Osteoblast (primary cell): ENCODE measurements around the gene KRTAP21-1. TPM values are rescaled to one million over a fixed set of nuclear protein-coding genes. Genes with fewer than 3 reads are reported as not detected.

ENCODE experiments used
- DNase-seq: peaks from one replicate; pipeline ENCODE4 v3.0.0; 2011; ENCODE audit warnings: low spot score, mixed read lengths; ENCODE audit not compliant: insufficient read length; ENCODE audit errors: missing footprints
- H2AFZ ChIP-seq: 2 replicates; pipeline ENCODE4 v1.6.0; 2011; ENCODE audit warnings: mild to moderate bottlenecking, low read length
- H3K27ac ChIP-seq: 2 replicates; pipeline ENCODE4 v1.5.1; 2011; ENCODE audit warnings: mild to moderate bottlenecking, low read depth, low read length, moderate library complexity
- H3K27me3 ChIP-seq: 2 replicates; pipeline ENCODE4 v1.6.0; 2012; ENCODE audit warnings: mild to moderate bottlenecking, control low read depth, inconsistent platforms, low read length, moderate library complexity; ENCODE audit not compliant: insufficient read depth
- H3K36me3 ChIP-seq: 2 replicates; pipeline ENCODE4 v1.5.1; 2011; ENCODE audit warnings: mild to moderate bottlenecking, low read length, control low read depth, moderate library complexity; ENCODE audit not compliant: insufficient read depth
- H3K4me1 ChIP-seq: 2 replicates; pipeline ENCODE4 v1.5.1; 2011; ENCODE audit warnings: mild to moderate bottlenecking, low read length, control low read depth, moderate library complexity; ENCODE audit not compliant: insufficient read depth
- H3K4me2 ChIP-seq: 2 replicates; pipeline ENCODE4 v1.6.0; 2011; ENCODE audit warnings: mild to moderate bottlenecking, low read length; ENCODE audit not compliant: insufficient read depth
- H3K4me3 ChIP-seq: fragments of 200-600 bp; sonication (generic); 3 replicates; pipeline ENCODE4 v1.5.1; 2012; ENCODE audit warnings: mild to moderate bottlenecking, low read length, inconsistent platforms; ENCODE audit not compliant: insufficient read depth
- H3K79me2 ChIP-seq: 2 replicates; pipeline ENCODE4 v1.6.0; 2012; ENCODE audit warnings: mild to moderate bottlenecking, low read length, control low read depth, inconsistent platforms; ENCODE audit not compliant: insufficient read depth
- H3K9me3 ChIP-seq: 2 replicates; pipeline ENCODE4 v1.5.1; 2011; ENCODE audit warnings: low read depth, low read length, control low read depth
- H4K20me1 ChIP-seq: 2 replicates; pipeline ENCODE4 v1.6.0; 2012; ENCODE audit warnings: mild to moderate bottlenecking, low read length, control low read depth; ENCODE audit not compliant: insufficient read depth
- total RNA-seq: library from RNA; depleted of rRNA; stranded (reverse); fragments of >200 nt; gene quantifications from 2 replicates; pipeline ENCODE4 v1.2.3, GENCODE V29; 2012
- TF ChIP-seq, protein P1 (sequence below): IDR thresholded peaks from 2 replicates; pipeline ENCODE4 v1.5.1; 2011; ENCODE audit warnings: mild to moderate bottlenecking, low read depth, low read length, moderate library complexity; ENCODE audit errors: extremely low read depth

Gene KRTAP21-1
- total RNA-seq, 1 donor = not detected

DNA sequence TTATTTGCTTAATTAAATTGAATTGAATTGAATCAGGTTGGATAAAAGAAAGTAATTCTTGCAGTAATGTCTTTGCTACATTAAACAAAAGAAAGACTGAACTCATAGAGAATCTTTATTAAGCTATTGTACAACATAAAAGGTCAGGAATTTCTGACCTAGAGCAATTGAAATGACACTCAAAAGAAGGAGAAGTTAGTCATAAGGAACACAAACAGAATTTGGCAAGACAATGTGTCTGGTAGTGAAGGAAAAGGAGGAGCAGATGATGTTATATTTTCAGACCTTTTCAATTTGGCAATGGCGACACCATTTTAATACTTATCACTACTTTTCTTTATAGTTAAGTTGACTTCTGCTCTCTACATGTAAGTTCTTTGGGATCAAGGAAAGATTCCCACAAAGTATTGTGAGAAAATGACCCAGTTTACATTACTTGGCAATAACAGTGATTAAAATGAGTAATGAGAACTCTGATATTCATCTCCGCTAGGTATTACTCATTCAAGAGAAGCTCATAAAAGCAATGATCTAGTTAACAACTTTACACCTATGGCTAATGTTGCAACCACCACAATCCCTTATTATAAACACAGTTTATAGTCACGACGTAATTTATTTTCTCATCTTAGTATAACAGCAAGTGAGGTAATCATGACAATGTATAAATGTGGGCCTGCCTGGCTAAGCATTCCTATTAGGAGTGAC is 14.7 kb upstream of the KRTAP21-1 start:
- no peak overlapping the region for H3K27ac ChIP-seq
- DNase-seq = no peak
- H3K4me3 ChIP-seq = no peak overlapping the region
- H3K4me1 ChIP-seq = no peaks in the 10 kb centered on the region
- H3K27me3 ChIP-seq = no peaks in the 10 kb centered on the region
- H3K79me2 ChIP-seq = no peaks in the 10 kb centered on the region
- no peaks in the 10 kb centered on the region for H3K36me3 ChIP-seq
- no peaks in the 10 kb centered on the region for H4K20me1 ChIP-seq
- H2AFZ ChIP-seq = no peak overlapping the region
- no peak overlapping the region for H3K4me2 ChIP-seq
- TF ChIP-seq, protein P1, sequence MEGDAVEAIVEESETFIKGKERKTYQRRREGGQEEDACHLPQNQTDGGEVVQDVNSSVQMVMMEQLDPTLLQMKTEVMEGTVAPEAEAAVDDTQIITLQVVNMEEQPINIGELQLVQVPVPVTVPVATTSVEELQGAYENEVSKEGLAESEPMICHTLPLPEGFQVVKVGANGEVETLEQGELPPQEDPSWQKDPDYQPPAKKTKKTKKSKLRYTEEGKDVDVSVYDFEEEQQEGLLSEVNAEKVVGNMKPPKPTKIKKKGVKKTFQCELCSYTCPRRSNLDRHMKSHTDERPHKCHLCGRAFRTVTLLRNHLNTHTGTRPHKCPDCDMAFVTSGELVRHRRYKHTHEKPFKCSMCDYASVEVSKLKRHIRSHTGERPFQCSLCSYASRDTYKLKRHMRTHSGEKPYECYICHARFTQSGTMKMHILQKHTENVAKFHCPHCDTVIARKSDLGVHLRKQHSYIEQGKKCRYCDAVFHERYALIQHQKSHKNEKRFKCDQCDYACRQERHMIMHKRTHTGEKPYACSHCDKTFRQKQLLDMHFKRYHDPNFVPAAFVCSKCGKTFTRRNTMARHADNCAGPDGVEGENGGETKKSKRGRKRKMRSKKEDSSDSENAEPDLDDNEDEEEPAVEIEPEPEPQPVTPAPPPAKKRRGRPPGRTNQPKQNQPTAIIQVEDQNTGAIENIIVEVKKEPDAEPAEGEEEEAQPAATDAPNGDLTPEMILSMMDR = no peak
- no peaks in the 10 kb centered on the region for H3K9me3 ChIP-seq

DNA sequence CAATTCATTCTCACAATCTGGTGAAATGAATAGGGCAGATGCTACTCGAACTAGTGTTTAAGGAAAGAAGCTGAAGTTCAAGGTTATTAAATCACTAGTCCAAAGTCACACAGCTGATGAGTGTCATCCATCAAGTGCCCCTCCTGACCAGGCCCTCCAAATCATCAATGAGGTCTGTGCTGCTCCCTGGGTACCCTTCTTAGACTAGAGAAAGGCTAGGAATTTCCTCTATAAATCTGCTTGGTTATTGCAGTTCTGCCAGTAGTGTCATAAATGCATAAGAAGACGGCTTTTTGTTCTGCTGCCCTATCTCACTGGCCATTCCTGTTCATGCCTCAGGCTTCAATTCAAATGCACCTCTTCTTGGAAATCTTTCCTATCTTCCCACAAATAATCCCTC is 5.5 kb upstream of the KRTAP21-1 start:
- Histone ChIP-seq H4K20me1 (no peaks in the 10 kb centered on the region), H3K4me1 (no peaks in the 10 kb centered on the region), H3K9me3 (peaks cover 6% of the 10 kb centered on the region), H3K36me3 (no peaks in the 10 kb centered on the region), H3K79me2 (no peaks in the 10 kb centered on the region), H3K27ac (no peak overlapping the region), H3K4me3 (no peak overlapping the region), H3K4me2 (no peak overlapping the region), H3K27me3 (no peaks in the 10 kb centered on the region), H2AFZ (no peak overlapping the region)
- TF ChIP-seq, protein P1 = no peak
- no peak for DNase-seq

DNA sequence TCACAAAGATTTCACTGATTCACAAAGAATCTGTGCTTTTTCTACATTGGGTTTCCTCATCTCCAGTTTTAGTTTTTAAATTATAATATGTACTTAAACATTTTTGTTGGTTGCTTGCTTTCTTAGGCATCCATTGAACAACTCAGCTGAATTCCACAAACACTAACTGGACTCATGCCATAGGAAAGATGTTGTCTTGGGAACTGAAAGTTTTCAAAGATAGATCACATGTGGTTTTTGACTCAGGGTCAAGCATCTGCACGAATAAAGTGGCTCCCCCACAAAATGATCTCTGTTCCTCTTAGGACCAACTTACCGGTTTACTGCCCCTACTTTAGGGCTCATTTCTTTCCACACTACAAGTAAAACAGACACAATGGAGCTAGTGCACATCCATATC is 3.1 kb upstream of the KRTAP21-1 start:
- Histone ChIP-seq H4K20me1 (no peaks in the 10 kb centered on the region), H3K9me3 (peaks cover 2% of the 10 kb centered on the region), H3K4me1 (no peaks in the 10 kb centered on the region), H3K4me2 (no peak overlapping the region), H3K27me3 (no peaks in the 10 kb centered on the region), H3K4me3 (no peak overlapping the region), H3K36me3 (no peaks in the 10 kb centered on the region), H2AFZ (no peak overlapping the region), H3K27ac (no peak overlapping the region), H3K79me2 (no peaks in the 10 kb centered on the region)
- no peak for DNase-seq
- TF ChIP-seq, protein P1 = no peak

DNA sequence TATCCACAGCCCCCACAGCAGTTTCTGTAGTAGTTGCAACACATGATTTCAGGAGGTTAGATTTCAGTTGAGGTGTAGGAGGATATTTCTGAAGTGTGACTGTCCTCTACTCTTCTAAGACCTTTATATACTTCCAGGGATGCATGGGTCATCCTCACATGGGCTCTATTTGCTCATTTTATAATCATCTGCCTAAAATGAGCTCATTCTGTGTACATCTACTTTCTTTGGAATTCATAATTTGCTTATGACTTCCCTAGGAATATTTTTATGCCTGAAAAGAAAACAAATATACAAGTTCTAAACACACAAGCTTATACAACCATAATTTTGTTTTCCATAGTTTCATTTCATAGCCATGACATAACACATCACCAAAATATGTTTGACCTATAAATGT is 8.1 kb downstream of the KRTAP21-1 start, which contains the start of gene KRTAP21-2:
TSS of gene KRTAP21-2 (minus strand) at position 101 of the 400 bp plus-strand sequence. CDS start at position 44, 57 bp downstream.
- Histone ChIP-seq H3K79me2 (no peaks in the 10 kb centered on the region), H2AFZ (no peak within 1 kb of the TSS), H3K27ac (no peak within 1 kb of the TSS), H3K9me3 (peaks cover 5% of the 10 kb centered on the region), H4K20me1 (no peaks in the 10 kb centered on the region), H3K4me3 (no peak within 1 kb of the TSS), H3K4me1 (no peaks in the 10 kb centered on the region), H3K27me3 (no peaks in the 10 kb centered on the region), H3K4me2 (no peak within 1 kb of the TSS), H3K36me3 (no peaks in the 10 kb centered on the region)
- no peak for DNase-seq
- TF ChIP-seq, protein P1 = no peak
